Activated naive CD8-positive, alpha-beta T cell treated with anti-CD3 and anti-CD28 coated beads for 36 hours (primary cell): ENCODE data around the gene MFAP1. TPM values are rescaled to one million over a fixed set of nuclear protein-coding genes. Genes with fewer than 3 reads are reported as not detected.
"Not testable (repeated sequence)": the region's sequence is repeated elsewhere in the genome, so short reads cannot be mapped to it uniquely, and the experiment has no call there.

Source experiments
- DNase-seq: peaks from one replicate; pipeline ENCODE4 v3.0.0; 2021
- H3K27ac Mint-ChIP-seq: one replicate; pipeline ENCODE4 v1.8.0; 2022; ENCODE audit warnings: mild to moderate bottlenecking, moderate library complexity, mixed read lengths
- H3K27me3 Mint-ChIP-seq: one replicate; pipeline ENCODE4 v1.8.0; 2022; ENCODE audit warnings: mild to moderate bottlenecking, mixed read lengths
- H3K36me3 Mint-ChIP-seq: one replicate; pipeline ENCODE4 v1.8.0; 2021; ENCODE audit warnings: mild to moderate bottlenecking, mixed read lengths
- H3K4me1 Mint-ChIP-seq: one replicate; pipeline ENCODE4 v1.8.0; 2021; ENCODE audit warnings: mixed read lengths
- H3K4me3 Mint-ChIP-seq: one replicate; pipeline ENCODE4 v1.8.0; 2022; ENCODE audit warnings: mild to moderate bottlenecking, moderate library complexity, mixed read lengths
- H3K9me3 Mint-ChIP-seq: one replicate; pipeline ENCODE4 v1.8.0; 2022; ENCODE audit warnings: mixed read lengths
- total RNA-seq, 2 experiments: library from RNA; stranded (reverse); gene quantifications; one replicate each; pipeline ENCODE4 v1.2.3, GENCODE V29; 2021

Gene MFAP1
- total RNA-seq: 10 to 100 TPM; 48.3 to 49.6 TPM

- Mint-ChIP-seq H3K4me3 (peak within 1 kb of the TSS; percentile 100), H3K27ac (peak within 1 kb of the TSS; percentile 98), H3K4me1 (peaks cover 47% of the 10 kb centered on the region), H3K36me3 (peaks cover 48% of the 10 kb centered on the region), H3K27me3 (no peaks in the 10 kb centered on the region), H3K9me3 (peaks cover 3% of the 10 kb centered on the region)
- DNase-seq: peak; percentile 88
These were observed at the start of gene MFAP1 for GRCh38 chr15:43824302-43825246. MFAP1 (minus strand) TSS chr15:43824690; CDS start chr15:43824569, 121 bp downstream.

- Mint-ChIP-seq H3K27me3 (no peaks in the 10 kb centered on the region), H3K4me1 (no peaks in the 10 kb centered on the region), H3K4me3 (no peak overlapping the region), H3K36me3 (peaks cover 28% of the 10 kb centered on the region), H3K27ac (no peak overlapping the region), H3K9me3 (no peaks in the 10 kb centered on the region)
- no peak for DNase-seq
These were observed 49.2 kb upstream of the MFAP1 start for GRCh38 chr15:43873651-43874050.

GRCh38 chr15:43872416-43873020 is 48.0 kb upstream of the MFAP1 start:
- DNase-seq: no peak
- Mint-ChIP-seq H3K27ac (no peak overlapping the region), H3K9me3 (no peaks in the 10 kb centered on the region), H3K36me3 (peaks cover 34% of the 10 kb centered on the region), H3K4me3 (no peak overlapping the region), H3K4me1 (no peaks in the 10 kb centered on the region), H3K27me3 (no peaks in the 10 kb centered on the region)

- no peaks in the 10 kb centered on the region for H3K4me1 Mint-ChIP-seq
- DNase-seq: no peak
- H3K9me3 Mint-ChIP-seq: no peaks in the 10 kb centered on the region
- no peak overlapping the region for H3K4me3 Mint-ChIP-seq
- no peaks in the 10 kb centered on the region for H3K27me3 Mint-ChIP-seq
- peaks cover 36% of the 10 kb centered on the region for H3K36me3 Mint-ChIP-seq
- H3K27ac Mint-ChIP-seq: no peak overlapping the region
These were observed 47.3 kb upstream of the MFAP1 start for GRCh38 chr15:43871835-43872234.

GRCh38 chr15:43868406-43868805 is 43.9 kb upstream of the MFAP1 start:
- no peak overlapping the region for H3K27ac Mint-ChIP-seq
- H3K36me3 Mint-ChIP-seq: peaks cover 38% of the 10 kb centered on the region
- H3K4me1 Mint-ChIP-seq: no peaks in the 10 kb centered on the region
- no peaks in the 10 kb centered on the region for H3K9me3 Mint-ChIP-seq
- no peak for DNase-seq
- H3K27me3 Mint-ChIP-seq: no peaks in the 10 kb centered on the region
- no peak overlapping the region for H3K4me3 Mint-ChIP-seq

- no peak overlapping the region for H3K4me3 Mint-ChIP-seq
- H3K4me1 Mint-ChIP-seq: no peaks in the 10 kb centered on the region
- DNase-seq: no peak
- peaks cover 33% of the 10 kb centered on the region for H3K36me3 Mint-ChIP-seq
- H3K27ac Mint-ChIP-seq: no peak overlapping the region
- no peaks in the 10 kb centered on the region for H3K9me3 Mint-ChIP-seq
- H3K27me3 Mint-ChIP-seq: no peaks in the 10 kb centered on the region
These were observed 42.6 kb upstream of the MFAP1 start for GRCh38 chr15:43867096-43867495.

GRCh38 chr15:43866636-43867035 is 42.1 kb upstream of the MFAP1 start:
- H3K27me3 Mint-ChIP-seq, H3K4me1 Mint-ChIP-seq, H3K9me3 Mint-ChIP-seq, DNase-seq, H3K27ac Mint-ChIP-seq, H3K4me3 Mint-ChIP-seq: not testable (repeated sequence)
- peaks cover 33% of the 10 kb centered on the region for H3K36me3 Mint-ChIP-seq

GRCh38 chr15:43859546-43859945 is 35.1 kb upstream of the MFAP1 start:
- peaks cover 29% of the 10 kb centered on the region for H3K36me3 Mint-ChIP-seq
- H3K27ac Mint-ChIP-seq: no peak overlapping the region
- no peaks in the 10 kb centered on the region for H3K27me3 Mint-ChIP-seq
- H3K9me3 Mint-ChIP-seq: no peaks in the 10 kb centered on the region
- DNase-seq: no peak
- H3K4me3 Mint-ChIP-seq: no peak overlapping the region
- H3K4me1 Mint-ChIP-seq: no peaks in the 10 kb centered on the region

- Mint-ChIP-seq H3K9me3 (no peaks in the 10 kb centered on the region), H3K4me1 (no peaks in the 10 kb centered on the region), H3K27me3 (no peaks in the 10 kb centered on the region), H3K4me3 (no peak overlapping the region), H3K36me3 (peaks cover 49% of the 10 kb centered on the region), H3K27ac (no peak overlapping the region)
- no peak for DNase-seq
These were observed 30.3 kb upstream of the MFAP1 start for GRCh38 chr15:43854801-43855200.

- Mint-ChIP-seq H3K27me3 (no peaks in the 10 kb centered on the region), H3K4me3 (no peak overlapping the region), H3K27ac (no peak overlapping the region), H3K36me3 (peaks cover 48% of the 10 kb centered on the region), H3K4me1 (no peaks in the 10 kb centered on the region), H3K9me3 (no peaks in the 10 kb centered on the region)
- no peak for DNase-seq
These were observed 28.1 kb upstream of the MFAP1 start for GRCh38 chr15:43852607-43853006.

- Mint-ChIP-seq H3K36me3 (peaks cover 42% of the 10 kb centered on the region), H3K27ac (no peak overlapping the region), H3K9me3 (no peaks in the 10 kb centered on the region), H3K4me3 (no peak overlapping the region), H3K27me3 (no peaks in the 10 kb centered on the region), H3K4me1 (no peaks in the 10 kb centered on the region)
- DNase-seq: no peak
These were observed 26.8 kb upstream of the MFAP1 start for GRCh38 chr15:43851251-43851650.

- H3K36me3 Mint-ChIP-seq: peaks cover 27% of the 10 kb centered on the region
- H3K4me1 Mint-ChIP-seq: no peaks in the 10 kb centered on the region
- no peaks in the 10 kb centered on the region for H3K27me3 Mint-ChIP-seq
- H3K9me3 Mint-ChIP-seq: no peaks in the 10 kb centered on the region
- no peak overlapping the region for H3K27ac Mint-ChIP-seq
- no peak for DNase-seq
- H3K4me3 Mint-ChIP-seq: no peak overlapping the region
These were observed 20.9 kb upstream of the MFAP1 start for GRCh38 chr15:43845421-43845820.

- DNase-seq, H3K27me3 Mint-ChIP-seq, H3K4me3 Mint-ChIP-seq, H3K27ac Mint-ChIP-seq, H3K9me3 Mint-ChIP-seq: not testable (repeated sequence)
- Mint-ChIP-seq H3K36me3 (peaks cover 51% of the 10 kb centered on the region), H3K4me1 (peaks cover 22% of the 10 kb centered on the region)
These were observed 8.0 kb upstream of the MFAP1 start for GRCh38 chr15:43832485-43832884.

GRCh38 chr15:43831519-43832052 is 7.1 kb upstream of the MFAP1 start:
- peaks cover 24% of the 10 kb centered on the region for H3K4me1 Mint-ChIP-seq
- H3K27me3 Mint-ChIP-seq, H3K9me3 Mint-ChIP-seq, H3K27ac Mint-ChIP-seq, H3K4me3 Mint-ChIP-seq, DNase-seq: not testable (repeated sequence)
- peaks cover 55% of the 10 kb centered on the region for H3K36me3 Mint-ChIP-seq

GRCh38 chr15:43830691-43831275 is 6.3 kb upstream of the MFAP1 start:
- H3K27ac Mint-ChIP-seq, H3K27me3 Mint-ChIP-seq, H3K9me3 Mint-ChIP-seq, H3K4me3 Mint-ChIP-seq, DNase-seq: not testable (repeated sequence)
- H3K36me3 Mint-ChIP-seq: peaks cover 59% of the 10 kb centered on the region
- H3K4me1 Mint-ChIP-seq: peaks cover 28% of the 10 kb centered on the region
